ENCODE results near the gene NUDT6.
"Not testable (repeated sequence)": the region's sequence is repeated elsewhere in the genome, so short reads cannot be mapped to it uniquely, and the experiment has no call there.

Gene NUDT6

GRCh38 chr4:122875949-122876348 is 46.4 kb downstream of the NUDT6 start:
- no peak for DNase-seq (ENCODE audit: low read depth, low spot score)

DNA sequence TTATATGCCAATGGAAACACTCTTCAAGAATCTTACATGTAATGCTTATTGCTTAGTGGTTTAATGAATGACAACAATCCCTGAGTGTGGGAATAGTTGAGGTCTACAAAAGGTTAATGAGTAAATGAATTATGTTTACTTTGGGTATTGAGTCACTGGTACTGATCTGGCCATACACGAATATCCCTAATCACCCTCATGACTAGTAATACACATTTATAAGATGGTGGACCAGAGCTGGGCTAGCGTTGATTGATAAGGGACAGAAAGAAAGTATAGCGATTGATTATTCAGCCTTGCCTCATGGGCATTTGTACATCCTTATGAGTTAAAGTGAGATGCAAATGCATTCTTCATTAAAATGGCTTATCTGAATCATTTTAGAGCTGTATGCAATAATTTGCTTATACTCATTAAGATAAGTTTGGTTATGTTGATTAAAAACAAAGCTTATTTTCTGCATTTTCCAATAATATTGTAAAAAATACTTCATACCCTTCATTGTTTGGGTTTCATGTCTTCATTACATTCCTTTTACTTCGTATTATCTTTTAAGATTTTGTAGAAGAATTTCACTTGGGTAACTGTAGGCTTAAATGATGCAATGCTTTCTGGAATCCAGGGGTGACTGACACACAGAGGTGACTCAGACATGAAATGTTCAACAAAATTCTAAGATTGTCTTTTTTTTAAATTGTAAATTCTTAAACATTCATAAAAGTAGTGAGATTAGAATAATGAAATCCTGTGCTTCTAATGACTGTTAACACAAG is 48.4 kb downstream of the NUDT6 start:
- no peak for DNase-seq (ENCODE audit: low read depth, low spot score)

GRCh38 chr4:122873146-122873545 is 49.3 kb downstream of the NUDT6 start:
- DNase-seq (ENCODE audit: low read depth, low spot score) = no peak

GRCh38 chr4:122868235-122868634 is 54.2 kb downstream of the NUDT6 start:
- DNase-seq (ENCODE audit: low read depth, low spot score) = not testable (repeated sequence)

- no peak for DNase-seq (ENCODE audit: low read depth, low spot score)
Observed at GRCh38 chr4:122865425-122865824, 57.0 kb downstream of the NUDT6 start.

DNA sequence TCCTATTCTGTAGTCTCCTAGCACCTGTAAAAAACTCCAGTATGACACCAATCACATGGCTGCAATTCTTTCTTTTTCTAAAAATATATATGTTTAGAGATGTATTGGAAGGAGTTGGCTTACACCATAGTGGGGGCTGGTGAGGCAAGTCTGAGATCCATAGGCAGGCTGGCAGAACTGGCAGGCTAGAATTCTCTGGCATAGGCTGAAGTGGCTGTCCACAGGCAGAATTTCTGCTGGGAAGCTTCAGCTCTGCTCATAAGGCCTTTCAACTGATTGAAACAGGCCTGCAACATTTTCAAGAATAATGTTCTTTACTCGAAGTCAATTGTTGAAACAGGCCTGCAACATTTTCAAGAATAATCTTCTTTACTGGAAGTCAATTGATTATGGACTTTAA is 58.8 kb downstream of the NUDT6 start:
- DNase-seq (ENCODE audit: low read depth, low spot score) = no peak

DNA sequence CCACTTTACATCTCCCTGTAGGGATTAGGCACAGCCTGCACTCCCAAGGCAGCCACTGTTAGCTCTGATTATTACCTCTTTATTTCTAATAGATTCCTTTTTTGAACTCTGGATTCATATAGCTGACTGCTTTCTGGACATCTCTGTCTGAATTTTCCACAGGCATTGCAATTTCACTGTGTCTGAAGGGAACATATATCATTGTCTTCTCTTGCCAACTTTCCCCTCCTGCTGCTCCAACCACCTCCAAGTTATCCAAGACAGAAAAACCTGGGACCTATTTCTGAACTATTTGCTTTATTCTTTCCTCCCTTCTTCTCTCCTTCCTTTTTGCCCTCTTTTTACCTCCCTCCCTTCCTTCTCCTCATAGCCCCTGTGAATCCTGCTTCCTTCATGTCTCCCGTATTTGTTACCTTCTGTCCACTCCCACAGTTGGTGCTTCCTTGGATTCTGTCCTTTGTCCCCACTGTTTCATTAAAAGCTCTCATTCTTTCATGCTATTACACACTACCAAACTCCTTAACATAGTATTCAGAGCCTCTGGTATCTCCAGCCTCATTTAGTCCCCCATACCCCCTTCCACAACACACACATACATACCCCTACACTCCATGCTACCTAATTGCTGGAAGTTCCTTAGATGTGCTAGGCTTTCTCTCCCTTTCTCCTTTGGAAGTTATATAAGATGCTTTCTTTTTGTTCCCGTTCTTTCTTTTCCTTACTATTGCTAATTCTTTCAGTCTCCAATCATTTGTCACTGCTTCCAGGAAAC is 61.0 kb downstream of the NUDT6 start:
- DNase-seq (ENCODE audit: low read depth, low spot score) = no peak

DNA sequence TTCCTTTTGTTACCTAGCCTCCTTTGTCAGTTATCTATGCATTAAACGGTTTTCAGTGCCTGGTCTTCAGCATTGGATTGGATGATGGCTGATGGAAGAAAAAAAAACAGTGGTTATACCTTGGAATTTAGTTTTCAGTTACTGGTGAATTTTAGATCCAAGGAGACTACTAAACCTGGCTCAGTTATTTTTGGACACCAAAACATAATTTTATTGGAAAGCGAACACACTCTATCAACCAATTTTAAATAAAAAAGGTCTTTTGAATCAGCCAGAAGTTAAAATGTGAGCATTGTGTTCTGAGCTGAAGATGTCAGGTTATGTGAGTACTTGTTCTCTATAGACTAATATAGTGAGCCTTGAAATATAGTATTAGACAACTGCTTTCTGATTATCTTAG is 63.7 kb downstream of the NUDT6 start:
- DNase-seq (ENCODE audit: low read depth, low spot score) = no peak

DNA sequence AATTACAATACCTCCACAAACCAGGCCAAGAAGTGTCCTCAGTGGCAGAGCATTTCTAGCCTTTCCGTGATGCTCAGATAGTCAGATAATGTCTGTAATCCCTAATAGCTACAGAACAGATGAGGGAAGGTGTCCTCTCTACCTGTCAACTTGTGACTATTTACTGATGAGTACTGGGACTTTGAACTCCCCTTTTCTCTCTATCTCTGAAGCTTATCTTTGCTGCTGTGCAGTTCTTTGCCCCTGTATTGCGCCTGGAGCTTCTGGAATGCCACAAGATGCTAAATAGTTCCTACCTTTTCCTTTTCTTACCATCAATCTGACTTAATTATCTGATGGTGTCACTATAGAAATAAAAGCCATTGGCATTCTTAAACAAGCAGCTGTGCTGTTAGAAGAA is 65.2 kb downstream of the NUDT6 start:
- DNase-seq (ENCODE audit: low read depth, low spot score) = peak; percentile 23

GRCh38 chr4:122855353-122855890 is 67.0 kb downstream of the NUDT6 start:
- DNase-seq (ENCODE audit: low read depth, low spot score) = no peak

DNA sequence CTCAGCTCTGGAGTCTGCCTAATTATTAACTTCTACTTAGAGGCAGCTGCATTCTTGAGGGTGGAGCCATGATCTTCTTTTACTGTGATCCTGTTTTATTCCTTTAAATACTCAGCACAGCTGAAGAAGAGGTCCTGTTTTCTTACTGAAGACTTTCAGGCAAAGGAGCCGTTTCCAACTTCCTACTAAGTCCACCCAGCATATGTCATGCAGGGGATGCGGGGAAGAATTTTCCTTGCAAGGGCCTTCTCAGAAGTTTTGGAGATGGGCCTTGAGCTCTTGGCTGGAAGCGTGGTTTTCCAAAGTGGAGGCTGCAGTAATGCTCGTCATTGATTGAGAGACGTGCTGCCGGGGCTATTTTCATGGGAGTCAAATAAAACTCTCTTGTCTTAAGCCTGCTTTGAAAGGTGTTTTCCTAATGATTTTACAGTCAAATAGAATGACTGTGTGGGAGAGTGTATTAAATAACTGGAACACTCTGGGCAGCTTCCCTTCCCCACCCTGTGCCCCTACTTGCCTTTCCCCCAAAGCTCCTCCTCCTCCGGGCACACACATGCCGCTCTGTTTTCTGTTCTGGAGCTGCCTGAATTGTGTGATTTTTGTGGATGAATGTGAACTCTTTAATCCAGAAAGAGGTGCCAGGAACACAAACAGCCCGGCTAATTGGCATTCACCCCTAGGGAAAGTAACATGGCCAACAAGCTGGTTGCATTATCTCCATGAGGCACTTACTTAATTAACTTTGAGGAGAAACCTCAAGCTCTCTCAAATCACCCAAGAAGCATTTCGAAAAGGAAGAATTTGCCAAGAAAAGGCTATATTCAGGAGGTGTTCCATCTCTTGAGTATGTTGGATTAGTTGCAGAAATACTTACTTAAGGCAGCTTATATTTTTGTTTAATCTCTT is 67.7 kb downstream of the NUDT6 start:
- no peak for DNase-seq (ENCODE audit: low read depth, low spot score)

DNA sequence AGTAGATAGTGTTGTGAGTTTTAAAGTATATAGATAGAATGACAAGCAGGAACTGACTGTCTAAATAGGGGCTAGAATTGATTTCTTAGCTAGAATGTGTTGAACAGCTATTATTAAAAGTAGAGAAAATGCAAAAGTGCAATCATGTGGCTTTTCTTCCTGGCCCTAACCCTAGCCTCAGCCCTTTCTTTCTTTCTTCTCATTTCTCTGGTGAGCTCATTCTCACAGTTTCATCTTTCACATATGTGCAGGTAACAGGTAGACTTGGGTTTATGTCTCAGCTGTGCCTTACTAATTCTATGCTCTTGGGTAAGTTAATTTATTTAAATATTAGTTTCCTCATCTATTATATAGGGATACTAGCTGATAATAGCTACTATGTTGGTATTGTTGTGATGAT is 70.8 kb downstream of the NUDT6 start:
- no peak for DNase-seq (ENCODE audit: low read depth, low spot score)

DNA sequence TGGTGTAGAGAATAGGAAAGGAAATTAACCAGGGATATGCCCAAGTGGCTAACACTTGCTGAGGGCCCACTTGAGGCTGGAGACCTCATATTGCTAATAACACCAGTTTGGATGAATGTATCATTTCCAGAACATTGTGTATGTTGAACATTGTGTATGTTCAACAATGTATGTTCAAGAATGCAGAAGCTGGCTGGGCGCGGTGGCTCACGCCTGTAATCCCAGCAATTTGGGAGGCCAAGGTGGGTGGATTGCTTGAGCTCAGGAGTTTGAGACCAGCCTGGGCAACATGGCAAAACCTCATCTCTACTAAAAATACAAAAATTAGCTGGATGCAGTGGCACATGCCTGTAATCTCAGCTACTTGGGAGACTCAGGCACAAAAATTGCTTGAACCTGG is 72.6 kb downstream of the NUDT6 start:
- DNase-seq (ENCODE audit: low read depth, low spot score) = not testable (repeated sequence)

GRCh38 chr4:122847931-122848330 is 74.5 kb downstream of the NUDT6 start:
- DNase-seq (ENCODE audit: low read depth, low spot score) = no peak

- no peak for DNase-seq (ENCODE audit: low read depth, low spot score)
Observed at GRCh38 chr4:122845760-122846159, 76.6 kb downstream of the NUDT6 start.

DNA sequence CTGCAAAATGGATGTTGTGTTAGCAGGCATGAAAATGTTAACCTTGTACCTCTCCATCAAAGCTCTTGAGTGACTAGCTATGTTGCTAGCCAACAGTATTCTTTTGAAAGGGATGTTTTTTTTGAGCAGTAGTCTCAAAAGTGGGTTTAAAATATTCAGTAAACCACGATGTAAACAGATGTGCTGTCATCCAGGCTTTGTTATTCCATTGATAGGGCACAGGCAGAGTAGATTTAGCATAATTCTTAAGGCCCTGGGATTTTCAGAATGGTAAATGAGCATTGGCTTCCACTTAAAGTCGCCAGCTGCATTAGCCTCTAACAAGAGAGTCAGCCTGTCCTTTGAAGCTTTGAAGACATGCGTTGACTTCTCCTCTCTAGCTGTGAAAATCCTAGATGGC is 77.3 kb downstream of the NUDT6 start:
- no peak for DNase-seq (ENCODE audit: low read depth, low spot score)

- DNase-seq (ENCODE audit: low read depth, low spot score) = not testable (repeated sequence)
Observed at GRCh38 chr4:122844391-122844790, 78.0 kb downstream of the NUDT6 start.

DNA sequence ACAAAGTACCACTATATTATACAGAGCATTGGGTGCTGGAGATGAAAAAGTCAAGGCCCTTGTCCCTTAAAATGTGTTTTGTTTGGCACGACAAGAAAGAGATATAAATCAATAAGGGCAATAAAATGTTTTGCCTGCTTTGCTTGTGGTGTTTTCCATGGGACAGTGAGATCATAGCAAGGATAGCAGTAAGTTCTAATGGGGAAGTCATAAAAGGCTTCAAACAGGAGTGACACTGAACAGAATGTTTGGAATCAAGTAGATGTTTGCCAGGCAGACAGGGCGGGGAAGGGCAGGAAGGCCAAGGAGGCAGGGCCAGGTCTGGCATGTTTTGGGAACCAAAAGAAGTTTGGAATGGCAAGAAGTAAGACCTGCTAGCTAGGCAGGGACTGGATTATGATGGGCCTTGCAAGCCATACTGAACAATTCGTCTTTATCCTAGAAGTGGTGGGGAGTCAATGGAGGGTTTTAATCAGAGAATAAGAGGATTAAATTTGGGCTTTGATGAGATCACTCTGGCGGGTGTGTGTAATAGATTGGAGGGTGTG is 79.3 kb downstream of the NUDT6 start:
- peak; percentile 47 for DNase-seq (ENCODE audit: low read depth, low spot score)

Measured in ELF-1 (cell line).